Mesendoderm (in vitro differentiated cells): ENCODE data around the gene SLC9C2. TPM values are rescaled to one million over a fixed set of nuclear protein-coding genes. Genes with fewer than 3 reads are reported as not detected.
A peak's percentile ranks its signal among the peaks of the same experiment; 100 is the strongest.
"Not testable (repeated sequence)": the region's sequence is repeated elsewhere in the genome, so short reads cannot be mapped to it uniquely, and the experiment has no call there.

Experiments used
- DNase-seq: peaks from one replicate; pipeline ENCODE4 v3.0.0; 2013
- H2AK5ac ChIP-seq: 2 replicates; pipeline ENCODE4 v1.6.1; 2013; ENCODE audit warnings: low read length, inconsistent platforms
- H2BK120ac ChIP-seq: 2 replicates; pipeline ENCODE4 v1.6.1; 2013; ENCODE audit warnings: low read depth, mild to moderate bottlenecking, low read length, moderate library complexity, mixed read lengths
- H2BK15ac ChIP-seq: replicated peaks from 2 replicates; pipeline ENCODE4 v1.6.1; 2013; ENCODE audit warnings: low read depth, mild to moderate bottlenecking, moderate library complexity
- H2BK5ac ChIP-seq: 2 replicates; pipeline ENCODE4 v1.6.1; 2013; ENCODE audit warnings: low read length, inconsistent platforms
- H3K18ac ChIP-seq: 2 replicates; pipeline ENCODE4 v1.6.1; 2013; ENCODE audit warnings: mild to moderate bottlenecking, low read length, mixed read lengths
- H3K23ac ChIP-seq: one replicate; pipeline ENCODE4 v1.6.1; 2013; ENCODE audit warnings: low read length
- H3K27ac ChIP-seq: 2 replicates; pipeline ENCODE4 v1.5.1; 2013; ENCODE audit warnings: low read depth, mild to moderate bottlenecking, inconsistent platforms, low read length, moderate library complexity
- H3K27me3 ChIP-seq: 2 replicates; pipeline ENCODE4 v1.6.1; 2013; ENCODE audit warnings: low read length, control low read depth, mild to moderate bottlenecking, inconsistent platforms; ENCODE audit not compliant: insufficient read depth, poor library complexity
- H3K36me3 ChIP-seq: 2 replicates; pipeline ENCODE4 v1.6.1; 2013; ENCODE audit warnings: low read length, inconsistent platforms; ENCODE audit not compliant: control insufficient read depth, insufficient read depth
- H3K4ac ChIP-seq: one replicate; pipeline ENCODE4 v1.6.1; 2013; ENCODE audit warnings: low read depth, mild to moderate bottlenecking, low read length, moderate library complexity
- H3K4me1 ChIP-seq: 2 replicates; pipeline ENCODE4 v1.6.1; 2013; ENCODE audit warnings: low read depth, low read length, inconsistent platforms; ENCODE audit not compliant: control insufficient read depth
- H3K4me2 ChIP-seq: 2 replicates; pipeline ENCODE4 v1.6.1; 2013; ENCODE audit warnings: low read length
- H3K4me3 ChIP-seq: 2 replicates; pipeline ENCODE4 v1.5.1; 2013; ENCODE audit warnings: mild to moderate bottlenecking, low read length
- H3K56ac ChIP-seq: one replicate; pipeline ENCODE4 v1.6.1; 2013; ENCODE audit warnings: low read length
- H3K79me1 ChIP-seq: 2 replicates; pipeline ENCODE4 v1.6.1; 2013; ENCODE audit warnings: low read length, inconsistent platforms
- H3K79me2 ChIP-seq: 2 replicates; pipeline ENCODE4 v1.6.1; 2013; ENCODE audit warnings: mild to moderate bottlenecking, low read length; ENCODE audit not compliant: control insufficient read depth, insufficient read depth
- H3K9ac ChIP-seq: 2 replicates; pipeline ENCODE4 v1.6.1; 2013; ENCODE audit warnings: low read length, inconsistent platforms
- H4K5ac ChIP-seq: one replicate; pipeline ENCODE4 v1.6.1; 2013; ENCODE audit warnings: low read length
- H4K8ac ChIP-seq: one replicate; pipeline ENCODE4 v1.6.1; 2013; ENCODE audit warnings: low read depth, mild to moderate bottlenecking, control low read depth, low read length, moderate library complexity
- WGBS: extraction: QIAGEN DNeasy Blood & Tissue Kit; methylation state at CpG from one replicate; pipeline ENCODE4 v1.1.7; 2013; ENCODE audit warnings: low lambda C conversion rate, missing lambda C conversion rate; ENCODE audit not compliant: insufficient coverage; ENCODE audit errors: extremely low coverage; 5-methylcytosine and 5-hydroxymethylcytosine counted together
- polyA plus RNA-seq, 2 experiments: library from polyadenylated mRNA; stranded (reverse); fragments of 200-250 nt; gene quantifications; one replicate each; pipeline ENCODE4 v1.2.3, GENCODE V29; 2013

SLC9C2 gene, protein sequence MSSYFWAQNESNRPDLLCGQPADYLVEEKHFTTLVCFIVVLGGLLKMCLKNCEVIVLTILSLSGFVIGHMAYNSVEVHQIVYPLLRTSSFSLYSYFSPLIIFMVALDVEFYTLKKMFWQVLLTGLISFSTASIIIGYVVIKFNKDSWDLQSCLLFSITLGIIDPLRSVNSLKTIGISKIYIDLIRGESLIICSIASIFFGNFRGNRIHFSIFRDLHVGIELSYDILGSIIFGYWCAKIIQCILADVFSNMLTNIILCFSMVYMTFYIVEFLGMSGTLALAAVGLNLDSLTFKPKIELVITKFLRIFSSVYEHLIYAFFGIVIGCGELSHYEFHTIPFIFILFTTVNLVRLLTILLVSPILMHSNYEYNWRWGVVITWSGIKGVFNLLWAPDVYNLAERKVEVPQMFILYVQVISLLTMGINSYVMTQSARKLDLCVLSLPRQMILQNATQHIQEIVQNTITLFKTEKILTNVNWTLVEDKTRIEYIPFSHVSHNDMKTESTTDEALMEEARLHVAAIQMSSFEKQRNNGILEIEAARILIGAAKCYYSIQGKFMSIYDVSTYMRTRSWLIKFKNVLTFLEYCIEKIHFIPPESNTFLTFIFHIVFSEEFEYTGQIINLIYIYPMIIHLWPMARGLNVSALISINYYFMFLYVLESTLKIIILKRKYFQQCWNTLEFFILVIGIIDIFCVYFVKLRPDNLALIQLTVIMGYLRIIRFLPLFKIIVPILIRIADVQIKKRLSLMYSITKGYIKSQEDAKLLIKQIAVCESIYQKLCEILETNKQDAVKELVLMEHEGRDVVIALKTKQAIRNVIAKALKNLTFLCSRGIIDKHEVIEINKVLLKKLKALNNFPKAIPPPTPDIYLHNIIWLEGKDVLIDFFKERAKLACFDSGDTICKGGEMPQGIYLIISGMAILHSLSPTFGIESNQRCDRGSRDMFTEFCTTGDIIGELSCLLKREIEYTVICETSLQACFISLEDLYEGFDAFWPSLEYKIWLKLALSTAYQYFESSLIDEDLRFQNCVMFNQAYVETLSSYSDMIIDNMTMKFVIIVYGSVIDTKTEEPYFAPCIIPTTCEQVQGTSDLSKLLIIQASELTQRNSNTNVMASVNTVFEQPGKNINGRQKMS
- not detected for polyA plus RNA-seq (2013, experiment 1 of 2)
- not detected for polyA plus RNA-seq (2013, experiment 2 of 2)

DNA sequence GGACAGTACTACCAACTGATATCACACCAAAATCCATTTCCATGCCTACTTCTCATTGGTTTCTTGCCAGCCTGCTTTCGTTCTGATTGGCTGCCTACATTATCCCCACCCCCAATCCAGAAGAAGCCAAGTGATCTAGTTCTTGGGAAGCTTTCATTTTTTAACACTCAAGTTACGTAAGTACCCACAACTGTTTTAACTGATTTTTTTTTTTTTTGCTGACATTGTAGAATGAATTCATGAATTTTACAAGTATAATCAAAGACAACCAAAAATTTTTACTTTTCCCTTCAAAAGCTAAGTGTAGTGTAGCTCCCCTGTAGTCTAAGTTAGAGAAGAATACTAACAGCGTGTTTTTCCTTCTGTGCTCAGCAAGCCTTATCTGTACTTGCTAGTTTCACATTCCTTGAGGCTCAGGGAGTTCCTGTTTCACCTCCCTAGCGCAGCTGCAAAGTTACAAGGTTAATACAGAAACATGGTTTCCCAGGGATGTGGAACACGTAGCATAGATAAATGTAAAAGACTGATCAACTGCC lies at the start of gene SLC9C2:
TSS of gene SLC9C2 (minus strand) at position 17 of the 536 bp plus-strand sequence. CDS start 1,296 bp downstream, outside the sequence.
- no peak within 1 kb of the TSS for H3K4ac ChIP-seq
- no peak within 1 kb of the TSS for H3K23ac ChIP-seq
- WGBS, result no CpG with 5 or more reads among the region's 5 CpGs
- no peak within 1 kb of the TSS for H3K27ac ChIP-seq
- no peaks in the 10 kb centered on the region for H3K27me3 ChIP-seq
- no peak within 1 kb of the TSS for H4K5ac ChIP-seq
- no peak within 1 kb of the TSS for H3K4me2 ChIP-seq
- no peak within 1 kb of the TSS for H2BK120ac ChIP-seq
- H2BK5ac ChIP-seq, result no peak within 1 kb of the TSS
- H3K4me3 ChIP-seq, result no peak within 1 kb of the TSS
- H3K36me3 ChIP-seq, result no peaks in the 10 kb centered on the region
- no peak within 1 kb of the TSS for H3K18ac ChIP-seq
- no peak within 1 kb of the TSS for H3K56ac ChIP-seq
- H4K8ac ChIP-seq, result no peak within 1 kb of the TSS
- DNase-seq, result peak; percentile 42
- no peaks in the 10 kb centered on the region for H3K79me1 ChIP-seq
- H3K4me1 ChIP-seq, result no peaks in the 10 kb centered on the region
- no peak within 1 kb of the TSS for H2AK5ac ChIP-seq
- H3K79me2 ChIP-seq, result no peaks in the 10 kb centered on the region
- H2BK15ac ChIP-seq, result no peak within 1 kb of the TSS
- no peak within 1 kb of the TSS for H3K9ac ChIP-seq

DNA sequence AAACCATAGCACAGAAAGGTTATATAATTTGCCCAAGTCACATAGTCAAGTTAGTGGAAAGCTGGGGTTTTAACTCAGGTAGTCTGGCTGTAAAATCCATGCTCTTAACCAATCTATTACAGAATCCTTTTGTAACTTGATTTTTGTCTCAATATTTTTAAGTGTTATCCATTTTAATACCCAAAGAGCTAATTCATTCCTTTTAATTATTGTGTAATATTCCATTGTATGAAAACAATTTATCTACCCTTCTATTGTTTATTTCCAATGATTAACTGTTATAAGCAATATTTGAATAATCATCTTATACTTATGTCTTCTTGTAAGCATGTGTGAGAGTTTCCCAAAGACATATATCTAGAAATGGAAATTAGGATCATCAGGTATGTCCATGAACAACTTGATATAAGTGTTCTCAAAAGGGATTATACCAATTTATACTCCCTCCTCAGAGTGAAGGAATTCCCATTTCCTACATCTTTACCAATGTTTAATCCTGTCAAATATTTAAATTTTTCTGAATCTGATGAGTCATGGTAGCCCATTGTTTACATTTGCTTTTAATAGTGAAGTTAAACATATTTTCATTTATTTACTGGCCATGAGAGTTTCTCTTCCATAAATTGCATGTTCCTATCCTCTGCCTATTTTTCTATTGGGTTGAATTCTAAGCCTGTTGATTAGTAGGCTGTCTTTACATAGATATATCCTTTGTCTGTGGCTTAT lies 46.2 kb upstream of the SLC9C2 start:
- Histone ChIP-seq H3K4me1 (no peaks in the 10 kb centered on the region), H3K56ac (no peak overlapping the region), H3K79me1 (no peaks in the 10 kb centered on the region), H3K27ac (no peak overlapping the region), H2AK5ac (no peak overlapping the region), H3K23ac (no peak overlapping the region), H2BK120ac (no peak overlapping the region), H2BK15ac (no peak overlapping the region), H3K18ac (no peak overlapping the region), H3K9ac (no peak overlapping the region), H2BK5ac (no peak overlapping the region), H3K4ac (no peak overlapping the region), H3K36me3 (no peaks in the 10 kb centered on the region), H4K8ac (no peak overlapping the region), H3K4me3 (no peak overlapping the region), H3K27me3 (no peaks in the 10 kb centered on the region), H4K5ac (no peak overlapping the region), H3K79me2 (no peaks in the 10 kb centered on the region), H3K4me2 (no peak overlapping the region)
- DNase-seq, result no peak

DNA sequence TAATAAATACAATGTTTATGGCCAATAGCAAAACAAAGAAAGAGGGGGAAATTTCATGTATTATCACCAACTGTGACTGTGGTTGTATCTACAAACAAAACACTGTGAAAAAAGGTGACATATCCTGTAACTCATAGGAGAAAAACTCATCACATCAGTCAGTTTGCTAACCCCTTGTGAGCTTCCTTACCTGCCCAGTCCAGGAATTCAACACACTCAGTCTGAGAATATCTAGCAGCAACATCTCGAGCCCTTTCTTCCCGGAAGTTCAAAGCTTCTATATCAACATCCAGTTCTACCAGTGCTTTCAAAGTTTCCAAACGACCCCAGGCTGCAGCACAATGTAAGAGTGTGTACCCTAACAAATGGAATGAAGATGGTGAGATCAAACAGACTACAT lies 43.8 kb upstream of the SLC9C2 start:
- Histone ChIP-seq H3K4me2 (no peak overlapping the region), H3K23ac (no peak overlapping the region), H3K36me3 (no peaks in the 10 kb centered on the region), H3K56ac (no peak overlapping the region), H3K4ac (no peak overlapping the region), H4K8ac (no peak overlapping the region), H3K79me2 (no peaks in the 10 kb centered on the region), H2BK15ac (no peak overlapping the region), H3K27ac (no peak overlapping the region), H3K4me3 (no peak overlapping the region), H3K79me1 (no peaks in the 10 kb centered on the region), H2BK120ac (no peak overlapping the region), H2BK5ac (no peak overlapping the region), H2AK5ac (no peak overlapping the region), H4K5ac (no peak overlapping the region), H3K9ac (no peak overlapping the region), H3K18ac (no peak overlapping the region), H3K4me1 (no peaks in the 10 kb centered on the region), H3K27me3 (no peaks in the 10 kb centered on the region)
- DNase-seq, result no peak
- no CpG with 5 or more reads among the region's 3 CpGs for WGBS

DNA sequence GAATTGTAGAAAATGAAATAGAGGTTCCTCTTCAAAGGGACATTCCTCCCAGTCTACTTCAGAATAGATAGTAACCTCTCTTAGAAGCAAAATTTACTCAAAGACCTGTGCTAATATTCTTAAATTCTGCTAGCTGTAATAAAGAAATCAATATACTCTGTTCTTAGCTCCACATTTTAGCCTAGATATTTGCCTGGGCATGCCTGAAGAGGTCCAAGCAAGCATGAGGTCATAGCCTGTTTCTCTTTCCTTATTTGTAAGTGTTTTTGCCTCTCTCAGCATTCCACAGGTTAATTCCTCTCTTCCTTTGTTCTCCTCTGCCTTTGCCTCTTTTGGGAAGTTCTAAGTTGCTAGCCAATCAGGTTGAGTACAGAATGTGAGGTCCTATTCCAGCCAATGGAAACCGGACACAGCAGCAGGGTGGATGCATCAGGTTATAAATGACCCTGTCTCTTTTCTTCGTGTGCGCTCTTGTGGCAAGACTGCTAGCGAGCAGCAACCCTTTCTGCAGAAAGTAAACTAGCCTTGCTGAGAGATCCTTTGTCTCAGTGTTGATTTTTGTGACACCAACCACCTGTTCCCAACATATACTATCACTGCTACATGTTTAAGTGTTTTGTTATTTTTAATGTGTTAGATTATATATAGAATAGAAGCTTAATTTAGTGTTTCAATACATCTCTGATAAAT lies 39.7 kb upstream of the SLC9C2 start:
- not testable (repeated sequence) for H2BK5ac ChIP-seq, H3K56ac ChIP-seq, H3K79me1 ChIP-seq, H3K27me3 ChIP-seq, H3K27ac ChIP-seq, H3K79me2 ChIP-seq, H3K4me1 ChIP-seq, H3K4me3 ChIP-seq, H3K36me3 ChIP-seq, H3K9ac ChIP-seq, H3K23ac ChIP-seq, H4K5ac ChIP-seq, H3K4me2 ChIP-seq, H2BK120ac ChIP-seq, H4K8ac ChIP-seq, H2BK15ac ChIP-seq, H3K4ac ChIP-seq, H2AK5ac ChIP-seq, H3K18ac ChIP-seq
- WGBS, result no CpG with 5 or more reads among the region's 4 CpGs
- peak; percentile 10 for DNase-seq

DNA sequence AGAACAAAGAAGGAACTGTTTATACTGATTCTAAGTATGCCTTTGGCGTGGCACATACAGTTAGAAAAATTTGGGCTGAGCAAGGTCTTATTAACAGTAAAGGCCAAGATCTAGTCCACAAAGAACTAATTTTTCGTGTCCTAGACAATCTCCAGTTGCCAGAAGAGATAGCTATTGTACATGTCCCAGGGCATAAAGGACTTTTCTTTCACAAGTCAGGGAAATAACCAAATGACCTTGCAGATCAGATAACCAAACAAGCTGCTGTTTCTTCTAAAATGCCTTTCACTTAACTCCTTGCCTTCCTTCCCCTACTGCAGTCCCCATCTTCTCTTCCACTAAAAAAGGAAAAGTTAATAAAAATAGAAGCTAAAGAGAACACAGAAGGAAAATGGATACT lies 36.2 kb upstream of the SLC9C2 start:
- no CpG with 5 or more reads among the region's 2 CpGs for WGBS

More for the DNA sequence above, 36.2 kb upstream of the SLC9C2 start:
- Histone ChIP-seq H3K36me3 (no peaks in the 10 kb centered on the region), H2AK5ac (no peak overlapping the region), H3K56ac (no peak overlapping the region), H4K8ac (no peak overlapping the region), H2BK15ac (no peak overlapping the region), H2BK5ac (no peak overlapping the region), H3K27me3 (no peaks in the 10 kb centered on the region), H4K5ac (no peak overlapping the region), H3K79me1 (no peaks in the 10 kb centered on the region), H2BK120ac (no peak overlapping the region), H3K18ac (no peak overlapping the region), H3K79me2 (no peaks in the 10 kb centered on the region), H3K9ac (no peak overlapping the region), H3K23ac (no peak overlapping the region), H3K27ac (no peak overlapping the region), H3K4me2 (no peak overlapping the region), H3K4me3 (no peak overlapping the region), H3K4me1 (no peaks in the 10 kb centered on the region), H3K4ac (no peak overlapping the region)
- DNase-seq, result no peak
